Measurements from ENCODE around the gene TUBG1.

TUBG1 gene

GRCh38 chr17:42609182-42609813, at the start of gene TUBG1, which contains the start of gene RETREG3:
TUBG1 (plus strand) TSS chr17:42609683; CDS start chr17:42609738, 55 bp downstream.
RETREG3 (minus strand) TSS chr17:42609374; CDS start chr17:42609324, 50 bp downstream.
- DNase-seq = peak; percentile 99

- no peak for DNase-seq
Observed at GRCh38 chr17:42560246-42560645, 49.2 kb upstream of the TUBG1 start.

- peak; percentile 93 for DNase-seq
Observed at GRCh38 chr17:42561897-42562387, 47.5 kb upstream of the TUBG1 start, which contains the start of gene COASY. COASY (plus strand) TSS chr17:42562148; CDS start chr17:42562623, 475 bp downstream.

- DNase-seq = no peak
Observed at GRCh38 chr17:42562388-42563142, 46.9 kb upstream of the TUBG1 start.

GRCh38 chr17:42563143-42563509, 46.4 kb upstream of the TUBG1 start:
- no peak for DNase-seq

- DNase-seq = no peak
Observed at GRCh38 chr17:42563543-42563942, 45.9 kb upstream of the TUBG1 start.

GRCh38 chr17:42563950-42564349, 45.5 kb upstream of the TUBG1 start:
- DNase-seq = no peak

- DNase-seq = no peak
Observed at GRCh38 chr17:42564815-42565522, 44.5 kb upstream of the TUBG1 start.

- no peak for DNase-seq
Observed at GRCh38 chr17:42565523-42566214, 43.8 kb upstream of the TUBG1 start.

GRCh38 chr17:42566215-42566882, 43.1 kb upstream of the TUBG1 start:
- DNase-seq = no peak

- DNase-seq = peak; percentile 93
Observed at GRCh38 chr17:42566883-42567573, 42.5 kb upstream of the TUBG1 start, which contains the start of gene MLX. MLX (plus strand) TSS chr17:42567100; CDS start chr17:42567125, 25 bp downstream.

- DNase-seq = no peak
Observed at GRCh38 chr17:42568341-42569111, 41.0 kb upstream of the TUBG1 start.

GRCh38 chr17:42571435-42572225, 37.9 kb upstream of the TUBG1 start:
- no peak for DNase-seq

- DNase-seq = no peak
Observed at GRCh38 chr17:42573095-42573494, 36.4 kb upstream of the TUBG1 start.

GRCh38 chr17:42574463-42574862, 35.0 kb upstream of the TUBG1 start:
- no peak for DNase-seq

GRCh38 chr17:42577140-42577531, 32.3 kb upstream of the TUBG1 start:
- no peak for DNase-seq

- DNase-seq = peak; percentile 93
Observed at GRCh38 chr17:42577532-42578281, 31.8 kb upstream of the TUBG1 start, which contains the start of gene PSMC3IP. PSMC3IP (minus strand) TSS chr17:42577729; CDS start chr17:42577686, 43 bp downstream.

GRCh38 chr17:42578282-42578869, 31.1 kb upstream of the TUBG1 start:
- DNase-seq = no peak

Data from T1000 (cell line).